Sciatic nerve (tissue), 2 donors: ENCODE data around the gene RBKS. TPM values are rescaled to one million over a fixed set of nuclear protein-coding genes. Genes with fewer than 3 reads are reported as not detected.
A peak's percentile ranks its signal among the peaks of the same experiment; 100 is the strongest.

Experiments used
- ATAC-seq: fragments of 200-7000 bp; cut with Tn5 transposase; one replicate; pipeline ENCODE4 v1.9.1; 2020; ENCODE audit warnings: mild to moderate bottlenecking, moderate library complexity
- DNase-seq: peaks from one replicate; pipeline ENCODE4 v3.0.0-alpha.2; 2020; ENCODE audit warnings: low spot score
- intact Hi-C: fragments of 100-400 bp; cut with DNase I; formaldehyde crosslinking; loops from one replicate; pipeline ENCODE4 v1.14.2; 2022
- total RNA-seq: library from RNA; stranded (reverse); fragmentation: NEBNext Ultra II Directional; extraction: Animal tissue kit (Norgen Biotek cat#: 25700); gene quantifications from one replicate; pipeline ENCODE4 v1.2.1, GENCODE V29; 2021
- donor health status: DM: no; HTN: no; CAD: no.
- donor health status: DM: no; HTN: no; CAD: no.

The RBKS gene
- total RNA-seq, 1 donor from 2014 or later = 4.8 TPM

DNA sequence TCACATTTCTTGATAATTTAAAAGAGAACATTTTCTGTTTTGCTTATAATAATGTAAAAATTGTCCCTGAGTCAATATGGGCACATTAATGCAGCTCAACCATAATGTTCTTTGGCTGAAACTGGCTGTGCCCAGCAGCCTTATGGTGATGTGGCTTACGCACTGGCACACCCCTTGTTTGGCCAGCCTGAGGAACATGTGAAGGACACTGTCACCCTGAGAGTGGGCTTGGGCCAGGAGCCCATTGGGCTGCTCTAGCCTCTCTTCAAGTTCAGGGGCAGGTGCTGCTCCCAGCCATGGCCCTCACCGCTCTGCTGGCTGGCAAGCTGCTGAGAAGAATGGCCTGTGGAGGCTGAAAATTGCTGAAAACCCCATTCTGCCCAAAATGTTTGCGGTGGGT is 81.2 kb downstream of the RBKS start:
- DNase-seq (no peak), ATAC-seq (no peak)
- intact Hi-C loops = no loop called here

DNA sequence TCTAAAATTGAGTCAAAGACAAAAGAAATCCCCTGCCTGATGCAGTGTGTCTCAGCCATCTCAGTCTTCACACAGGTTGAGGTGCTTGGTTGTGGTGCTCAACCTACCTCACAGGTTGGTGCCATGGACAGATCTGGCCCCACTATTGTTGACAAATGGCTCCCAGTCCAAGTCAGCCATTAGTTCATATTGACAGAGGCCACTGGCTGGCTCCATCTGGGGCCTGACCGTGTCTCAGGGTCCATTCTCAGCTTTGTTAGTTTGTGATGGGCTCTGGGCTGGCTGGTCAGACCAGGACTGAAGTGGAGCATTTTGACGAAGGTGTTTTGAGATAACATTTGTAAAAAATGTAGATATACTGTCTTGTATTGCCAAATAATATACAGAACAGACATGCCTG is 81.8 kb downstream of the RBKS start:
- DNase-seq = no peak
- ATAC-seq = no peak
- intact Hi-C loops = no loop called here

DNA sequence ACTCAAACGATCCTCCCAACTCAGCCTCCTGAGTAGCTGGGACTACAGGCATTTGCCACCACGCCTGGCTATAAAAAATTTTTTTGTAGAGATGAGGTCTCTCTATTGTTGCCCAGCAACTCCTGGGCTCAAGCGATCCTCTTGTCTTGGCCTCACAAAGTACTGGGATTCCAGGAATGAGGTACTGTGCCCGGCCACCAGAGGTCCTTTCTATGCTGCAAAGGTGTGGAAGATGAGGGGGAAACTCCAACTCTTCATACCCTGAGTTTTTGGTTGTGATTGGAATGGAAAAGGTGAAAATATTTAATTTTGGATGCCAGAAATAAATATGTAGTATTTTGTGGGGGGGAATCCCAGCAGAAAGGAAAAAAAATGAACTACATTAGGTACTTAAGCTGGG is 82.7 kb downstream of the RBKS start:
- intact Hi-C loops = no loop called here
- DNase-seq = no peak
- ATAC-seq = peak; percentile 66

DNA sequence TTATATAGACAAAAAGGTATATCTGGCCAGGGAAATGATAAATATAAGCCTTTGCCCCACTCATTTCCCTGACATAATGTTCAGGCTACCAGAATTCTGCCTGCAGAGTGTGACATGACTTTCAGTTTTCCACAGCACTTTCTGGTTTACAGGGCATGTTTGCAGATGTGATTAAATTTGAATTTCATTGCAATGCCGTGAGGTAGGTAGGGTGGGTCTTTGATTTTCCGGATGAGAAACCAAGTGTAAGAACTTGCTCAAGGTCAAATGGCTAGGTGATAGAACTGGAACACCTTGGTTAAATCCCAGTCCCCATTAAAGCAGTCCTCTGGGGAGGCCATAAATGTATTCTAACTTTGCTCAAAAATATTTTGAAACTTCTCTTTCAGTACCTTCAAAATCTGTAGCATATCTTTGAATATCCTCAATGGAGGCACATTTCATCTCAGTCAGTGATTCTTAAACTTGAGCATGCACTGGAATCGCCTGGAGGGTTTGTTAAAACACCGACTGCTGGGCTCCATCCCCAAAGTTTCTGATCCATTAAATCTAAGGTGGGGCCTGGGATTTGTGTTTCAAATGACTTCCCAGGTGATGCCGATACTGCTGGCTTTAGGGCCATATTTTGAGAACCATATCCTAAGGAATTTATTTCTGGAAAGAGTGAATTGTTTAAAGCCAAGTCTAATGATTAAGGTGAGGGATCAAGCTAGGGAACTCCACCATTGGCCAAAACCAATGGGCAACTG is 83.7 kb downstream of the RBKS start:
- no peak for ATAC-seq
- no peak for DNase-seq
- intact Hi-C loops = no loop called here

DNA sequence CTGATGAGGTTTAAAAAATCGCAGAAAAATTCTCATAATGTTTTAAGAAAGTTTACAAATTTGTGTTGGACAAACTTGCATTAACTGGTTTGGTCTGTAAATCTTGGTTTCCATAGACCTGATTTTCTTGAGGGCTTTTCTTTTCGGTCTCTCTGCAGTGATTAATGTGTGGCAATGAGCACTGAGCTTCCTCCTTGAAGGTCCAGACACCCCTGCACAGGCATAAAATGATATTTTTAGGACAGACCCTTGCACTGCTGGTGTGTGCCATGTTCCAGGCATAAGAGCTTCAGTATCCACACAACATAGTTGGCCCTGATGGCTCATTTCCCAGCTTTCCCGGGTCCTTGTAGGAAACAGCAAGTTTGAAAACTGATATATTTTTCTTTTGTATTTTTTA is 85.0 kb downstream of the RBKS start:
- ATAC-seq (no peak), DNase-seq (no peak)
- intact Hi-C loops = no loop called here

DNA sequence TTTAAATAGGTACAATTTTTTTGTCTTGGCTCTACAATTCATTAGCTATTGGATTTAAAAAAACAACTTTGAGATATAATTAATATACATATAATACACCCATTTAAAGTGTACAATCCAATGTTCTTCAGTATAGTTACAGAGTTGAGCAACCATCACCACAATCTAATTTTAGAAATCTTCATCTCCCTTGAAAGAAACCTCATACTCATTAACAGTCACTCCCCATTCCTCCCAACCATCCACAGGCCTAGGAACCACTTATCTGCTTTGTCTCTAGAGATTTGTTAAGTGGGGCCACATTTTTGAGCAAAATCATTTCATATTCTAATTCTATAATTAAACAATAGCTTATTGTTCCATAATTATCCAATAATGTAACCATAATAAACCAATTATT is 86.0 kb downstream of the RBKS start:
- ATAC-seq (no peak), DNase-seq (no peak)
- intact Hi-C loops = no loop called here

DNA sequence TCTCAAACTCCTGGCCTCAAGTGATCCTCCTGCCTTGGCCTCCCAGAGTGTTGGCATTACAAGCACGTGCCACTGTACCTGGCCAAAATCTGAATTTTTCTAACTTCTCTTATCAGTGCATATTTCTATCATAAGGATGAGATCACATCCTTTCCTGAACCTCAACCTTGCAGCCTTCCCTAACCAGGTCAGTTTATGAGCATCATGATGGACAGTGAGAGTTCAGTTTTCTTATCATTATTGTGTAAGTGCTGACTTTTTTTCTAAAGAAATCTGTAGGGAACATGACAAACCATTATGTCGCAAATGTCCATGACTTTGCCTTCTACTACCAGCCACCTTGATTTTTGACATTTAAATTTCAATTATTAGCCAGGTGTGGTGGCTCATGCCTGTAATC is 87.1 kb downstream of the RBKS start:
- intact Hi-C loops = no loop called here
- ATAC-seq = no peak

DNA sequence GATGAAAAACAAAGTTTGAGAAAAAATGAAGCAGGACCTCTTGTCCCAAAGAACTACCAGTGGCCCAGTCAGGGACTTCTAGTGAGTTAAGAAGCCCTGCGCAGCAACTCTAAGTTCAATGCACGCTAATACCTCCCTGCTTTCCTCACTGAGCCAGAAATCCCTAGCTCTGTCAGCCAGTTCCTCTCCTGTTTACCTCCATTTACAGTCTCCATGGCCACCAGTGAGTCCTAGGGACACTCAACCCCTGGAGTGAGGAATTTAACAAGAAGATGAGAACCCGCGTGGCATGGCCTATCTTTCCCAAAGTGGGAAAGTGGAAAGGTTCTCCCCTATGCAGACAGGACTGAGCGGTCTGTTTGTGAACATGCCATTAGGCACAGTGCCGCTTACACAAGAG is 87.6 kb downstream of the RBKS start:
- intact Hi-C loops = no loop called here
- no peak for ATAC-seq
- no peak for DNase-seq

More for the DNA sequence above, 87.1 kb downstream of the RBKS start:
- no peak for DNase-seq

DNA sequence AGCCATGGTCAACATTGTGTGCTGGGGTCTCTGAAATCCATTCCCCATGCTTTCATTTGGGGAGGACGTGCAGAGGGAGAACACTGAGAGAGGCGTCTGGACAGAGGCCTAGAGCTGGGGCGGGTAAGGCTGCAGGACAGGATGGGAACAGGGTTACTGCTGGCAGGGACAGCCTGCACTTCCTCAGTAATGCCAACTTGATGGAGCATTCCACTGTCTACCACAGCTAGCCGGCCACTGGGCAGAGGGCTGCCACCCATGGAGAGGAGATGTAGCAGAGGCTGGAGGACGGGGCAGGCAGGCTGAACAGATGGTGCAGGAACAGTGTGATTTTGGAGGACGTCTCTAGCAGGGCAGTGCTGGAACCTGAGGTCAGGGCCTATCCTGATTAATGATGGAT is 89.3 kb downstream of the RBKS start:
- ATAC-seq (no peak), DNase-seq (no peak)
- intact Hi-C loops = no loop called here

DNA sequence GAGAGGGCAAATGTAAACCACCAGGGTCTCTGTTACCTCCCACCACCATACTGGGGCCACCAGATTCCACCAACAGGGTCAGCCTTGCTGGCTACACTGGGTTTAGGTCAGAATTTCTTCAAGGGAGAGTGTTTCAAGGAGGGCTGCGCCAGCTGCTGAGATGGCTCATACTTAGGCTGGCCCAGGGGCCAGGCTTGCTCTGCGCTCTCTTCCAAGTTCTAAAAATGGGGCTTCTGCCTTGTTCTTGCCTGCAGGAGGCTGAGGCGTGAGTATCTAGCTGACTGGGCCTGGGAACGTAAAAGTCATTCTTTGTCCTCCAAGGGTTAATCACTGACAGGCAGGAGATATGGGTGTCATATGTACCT is 90.6 kb downstream of the RBKS start:
- intact Hi-C loops = no loop called here
- ATAC-seq = no peak
- no peak for DNase-seq

DNA sequence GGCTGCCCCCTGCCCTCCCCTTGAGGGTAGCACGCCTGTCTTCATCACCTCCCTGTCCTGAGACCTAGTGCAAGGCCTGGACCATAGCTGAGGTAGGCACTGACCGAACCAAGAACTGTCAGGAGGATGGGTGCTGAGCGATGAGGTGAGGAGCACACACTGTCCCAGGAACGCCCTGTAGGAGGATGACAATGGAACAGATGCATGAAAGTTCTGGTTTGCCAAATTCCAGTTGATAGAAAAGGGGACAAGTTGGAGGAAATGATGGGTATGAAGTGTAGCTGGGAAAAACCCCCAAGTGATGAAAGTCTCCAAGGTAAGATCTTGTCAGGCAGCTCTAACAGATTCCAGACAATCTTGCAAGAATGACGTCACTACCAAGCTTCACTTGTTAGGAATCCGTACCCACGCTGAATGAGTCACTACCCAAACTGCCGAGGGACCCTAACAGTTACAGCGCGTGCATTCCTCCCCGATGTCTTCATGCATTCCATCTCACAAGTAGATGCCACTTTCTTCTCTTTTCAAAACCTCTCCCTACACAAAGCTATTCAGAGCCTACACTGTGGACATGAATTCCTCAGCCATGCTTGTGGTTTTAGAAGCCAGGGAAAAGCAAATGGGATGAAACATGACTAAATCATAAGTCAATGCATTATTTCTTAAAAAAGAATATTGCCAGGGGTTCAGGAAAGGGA is 91.1 kb downstream of the RBKS start:
- intact Hi-C loops = no loop called here
- peak; percentile 79 for ATAC-seq
- DNase-seq = no peak

DNA sequence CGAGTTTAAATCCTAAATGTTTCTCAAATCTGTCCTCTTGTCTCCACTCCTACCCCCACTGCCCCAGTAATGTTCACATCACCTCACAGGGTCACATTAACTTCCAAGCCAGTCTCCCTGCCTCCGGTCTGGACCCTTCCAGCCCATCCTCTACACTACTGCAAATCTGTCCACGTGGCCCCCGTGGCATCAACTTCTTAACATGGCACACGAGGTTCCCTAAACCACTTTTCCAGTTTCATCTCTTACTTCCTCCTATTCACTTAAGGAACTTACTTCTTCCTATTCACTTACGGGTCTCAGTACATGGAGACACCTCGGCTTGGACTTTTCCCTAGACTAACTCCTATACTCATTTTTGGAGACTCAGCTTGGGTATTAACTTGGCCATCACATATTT is 91.7 kb downstream of the RBKS start:
- ATAC-seq = no peak
- DNase-seq = no peak
- intact Hi-C loops = no loop called here

DNA sequence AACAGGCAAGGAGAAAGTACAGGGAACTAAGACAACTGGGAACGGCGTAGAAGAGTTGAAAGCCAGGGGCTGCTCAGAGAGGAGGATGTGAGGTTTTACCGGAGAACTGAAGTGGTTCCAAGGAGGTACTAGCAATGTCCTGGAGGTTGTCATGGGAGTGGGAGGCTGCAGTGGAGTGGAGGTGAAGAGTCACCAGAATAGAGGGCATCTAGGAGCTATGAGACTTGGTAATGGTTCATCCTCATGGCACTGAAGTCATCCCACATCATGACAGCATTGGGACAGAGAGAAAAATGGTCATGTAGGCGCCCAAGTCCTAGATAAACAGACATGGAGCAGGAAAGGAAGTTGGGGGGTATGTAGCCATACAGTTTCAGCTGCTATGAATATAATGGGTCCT is 92.3 kb downstream of the RBKS start:
- no peak for ATAC-seq
- DNase-seq = no peak
- intact Hi-C loops = no loop called here

DNA sequence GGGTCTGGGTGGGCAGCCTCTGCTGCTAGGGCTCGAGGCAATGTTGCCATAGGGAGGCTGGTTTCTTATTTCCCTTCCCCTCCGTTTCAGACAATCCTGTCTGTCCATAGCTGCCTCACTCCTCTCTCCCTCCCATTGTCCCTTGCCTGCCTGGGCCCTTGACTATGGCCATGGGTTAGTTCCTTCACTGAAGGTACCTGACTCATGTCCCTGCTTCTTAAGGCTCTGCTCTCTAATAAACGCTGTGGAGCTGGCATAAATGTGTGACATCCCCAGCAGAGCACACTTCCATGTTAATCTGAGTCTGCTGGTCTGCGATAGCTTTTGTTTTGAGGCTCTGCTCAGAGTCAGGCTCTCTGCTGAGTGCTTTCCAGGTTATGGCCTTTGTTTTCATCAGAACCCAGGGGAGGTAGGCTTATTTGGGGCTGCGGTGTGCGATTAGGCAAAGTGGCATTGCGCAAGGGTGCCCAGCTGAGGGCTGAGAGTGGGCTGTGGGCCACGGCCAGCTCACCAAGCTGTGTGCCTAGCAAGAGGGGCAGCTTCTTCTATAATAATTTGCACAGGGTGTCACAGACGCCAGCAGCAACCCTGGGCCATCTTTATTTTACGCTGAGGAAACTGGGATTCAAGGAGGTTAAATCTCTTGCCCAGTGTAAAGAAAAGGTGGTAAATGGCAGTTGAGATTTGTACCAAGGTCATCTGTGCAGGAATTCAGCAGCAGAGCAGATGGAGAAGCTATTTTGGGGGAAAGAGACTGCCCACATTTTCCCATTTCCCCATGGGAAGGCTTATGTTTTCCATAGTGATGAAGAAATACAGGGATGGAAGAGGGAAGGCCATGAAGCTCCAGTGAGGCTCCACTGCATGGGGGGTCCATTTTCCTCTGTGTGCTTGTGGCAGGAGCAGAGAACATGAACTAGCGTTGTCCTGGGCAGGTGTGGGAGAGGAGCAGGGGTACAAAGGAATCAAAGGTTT is 93.1 kb downstream of the RBKS start:
- no peak for ATAC-seq
- intact Hi-C loops = no loop called here
- no peak for DNase-seq

DNA sequence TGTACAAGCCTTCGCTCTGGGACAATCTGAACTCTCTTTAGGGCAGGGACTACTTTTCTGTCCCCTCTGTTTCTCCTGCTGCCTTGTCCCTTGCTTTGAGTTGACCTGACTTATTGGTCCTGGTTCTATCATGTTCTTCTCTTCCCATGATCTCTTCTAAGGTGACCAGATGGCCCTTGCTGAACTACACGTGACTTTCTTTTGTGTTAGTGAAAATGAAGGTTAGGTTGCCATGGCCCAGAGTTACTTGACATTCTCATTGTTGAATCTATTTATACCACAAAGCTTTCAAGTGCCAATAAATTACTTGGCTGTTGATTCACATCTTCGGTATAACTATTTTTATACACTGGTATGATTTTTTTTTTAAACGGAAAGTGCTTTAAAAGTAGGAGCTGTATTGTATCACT is 94.3 kb downstream of the RBKS start:
- intact Hi-C loops = no loop called here
- DNase-seq = no peak

DNA sequence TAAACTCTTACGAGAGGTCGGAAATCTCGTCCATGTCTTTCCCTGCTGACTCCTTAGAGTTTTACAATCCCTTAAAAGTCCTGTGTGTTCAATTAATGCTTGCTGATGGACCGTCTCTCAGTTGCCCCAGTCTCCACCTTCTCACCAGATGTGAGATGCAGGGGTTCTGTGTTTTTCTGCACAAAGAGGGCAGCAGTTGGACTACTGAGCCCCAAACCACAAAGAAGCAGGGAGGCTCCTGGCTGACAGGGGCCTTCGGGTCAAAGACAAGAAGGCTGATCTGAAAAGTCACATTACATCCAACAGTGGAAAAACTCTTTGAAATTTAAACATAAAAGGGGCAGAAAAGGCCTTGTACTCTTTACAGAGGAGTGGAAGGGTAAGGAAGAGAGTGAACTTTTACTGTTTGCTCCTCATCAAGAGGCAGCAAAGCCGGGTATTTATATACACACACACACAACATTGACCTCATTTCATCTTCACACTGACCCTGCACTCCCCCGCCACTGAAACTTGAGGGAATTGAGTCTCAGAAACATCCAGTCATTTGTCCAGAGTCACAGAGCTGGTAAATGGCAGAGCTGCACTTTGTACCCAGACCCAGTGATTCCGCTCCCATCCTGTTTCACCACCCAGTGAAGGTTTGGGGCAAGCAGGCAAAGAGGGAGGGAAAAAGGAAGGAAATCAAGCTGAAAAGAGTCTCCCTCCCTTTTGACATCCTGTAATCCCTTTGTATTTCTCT is 94.9 kb downstream of the RBKS start:
- ATAC-seq = no peak
- intact Hi-C loops = no loop called here
- DNase-seq = no peak

More for the DNA sequence above, 94.3 kb downstream of the RBKS start:
- ATAC-seq = no peak

DNA sequence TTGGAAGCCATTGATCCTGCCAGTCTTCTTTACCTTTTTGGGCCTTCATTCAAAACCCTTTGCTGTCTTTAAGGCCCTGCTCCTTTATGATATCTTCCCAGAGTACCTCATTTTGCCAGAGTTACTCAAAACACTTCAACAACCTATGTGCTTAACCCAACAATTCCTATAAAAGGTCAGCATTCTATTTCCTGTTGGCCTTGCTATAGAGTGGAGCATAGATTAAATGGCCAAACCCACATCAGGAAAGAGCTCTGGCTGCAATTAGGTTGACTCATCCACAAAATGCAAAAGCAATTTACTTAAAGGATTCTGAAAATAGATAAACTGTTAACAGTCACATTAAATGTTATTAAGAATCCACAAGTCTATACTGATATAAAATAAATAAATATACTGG is 97.4 kb downstream of the RBKS start:
- intact Hi-C loops = no loop called here
- DNase-seq (no peak), ATAC-seq (no peak)

DNA sequence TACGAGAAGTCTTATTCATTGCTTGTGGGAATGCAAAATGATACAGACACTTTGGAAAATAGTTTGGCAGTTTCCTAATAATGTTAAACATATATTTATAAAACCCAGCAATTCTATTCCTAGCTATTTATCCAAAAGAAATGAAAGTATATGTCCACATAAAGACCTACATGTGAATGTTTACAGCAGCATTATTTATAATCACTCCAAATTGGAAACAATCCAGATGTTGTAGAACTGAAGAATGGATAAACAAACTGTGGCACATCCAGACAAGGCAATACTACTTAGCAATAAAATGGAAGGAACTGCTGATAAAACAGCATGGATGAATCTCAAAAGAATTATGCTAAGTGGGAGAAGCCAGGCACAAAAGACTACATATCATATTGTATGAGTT is 99.4 kb downstream of the RBKS start:
- intact Hi-C loops = no loop called here
- no peak for DNase-seq
- no peak for ATAC-seq

DNA sequence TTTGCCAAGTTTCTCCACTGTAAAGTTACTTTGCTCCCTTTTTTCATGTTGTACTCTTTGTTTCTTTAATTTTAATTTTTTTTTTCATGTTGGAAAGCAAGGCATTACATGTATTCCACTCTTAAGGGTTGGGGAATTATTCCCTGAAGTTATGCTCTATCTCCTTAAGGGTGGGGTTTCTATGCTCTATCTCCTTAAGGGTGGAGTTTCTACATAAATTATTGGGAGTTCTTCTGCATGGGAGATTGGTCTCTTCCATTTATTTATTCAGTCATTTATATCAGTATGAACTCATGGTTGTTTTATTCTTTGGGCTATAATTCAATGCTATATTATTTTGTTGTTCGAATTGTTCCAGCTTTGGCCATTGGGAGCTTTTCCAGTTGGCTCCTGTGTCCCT is 107.5 kb downstream of the RBKS start:
- no peak for ATAC-seq
- intact Hi-C loops = no loop called here
- DNase-seq = no peak
